ENCODE measurements around the gene GDAP2. TPM values are rescaled to one million over a fixed set of nuclear protein-coding genes. Genes with fewer than 3 reads are reported as not detected.

Gene GDAP2
- total RNA-seq, 4 donors from 2014 or later: 18.1 to 20.4 (median 19.7) TPM

DNA sequence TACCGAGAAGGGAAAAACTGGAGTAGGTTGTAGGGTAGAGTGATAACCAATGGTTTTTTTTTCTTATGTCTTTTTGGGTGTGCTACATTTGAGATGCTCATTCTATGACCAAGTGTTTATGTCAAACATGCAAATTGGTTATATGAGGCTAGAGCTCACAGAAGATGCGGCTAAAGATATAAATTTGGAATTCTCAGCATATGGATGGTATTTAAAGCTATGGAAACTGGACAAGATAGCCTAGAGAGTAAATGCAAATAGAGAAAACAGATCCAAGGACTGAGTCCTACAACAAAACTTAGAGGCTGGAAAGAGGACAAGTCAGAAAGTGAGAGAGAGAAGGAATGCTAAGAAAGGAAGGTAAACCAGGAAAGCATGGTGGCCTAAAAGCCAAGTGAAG lies 7.4 kb downstream of the GDAP2 start:
- H3K4me3 ChIP-seq (ENCODE audit: low read depth, poor library complexity, severe bottlenecking): no peak overlapping the region
- WGBS, 2 donors: 96 to 97% methylated on average over 2 of the region's 2 CpGs
- DNase-seq (ENCODE audit: low spot score in 2 of 2): no peak
- intact Hi-C loops (cut with DNase I; ENCODE audit: low total_unique reads): no loop called here
- TF ChIP-seq, protein P1, sequence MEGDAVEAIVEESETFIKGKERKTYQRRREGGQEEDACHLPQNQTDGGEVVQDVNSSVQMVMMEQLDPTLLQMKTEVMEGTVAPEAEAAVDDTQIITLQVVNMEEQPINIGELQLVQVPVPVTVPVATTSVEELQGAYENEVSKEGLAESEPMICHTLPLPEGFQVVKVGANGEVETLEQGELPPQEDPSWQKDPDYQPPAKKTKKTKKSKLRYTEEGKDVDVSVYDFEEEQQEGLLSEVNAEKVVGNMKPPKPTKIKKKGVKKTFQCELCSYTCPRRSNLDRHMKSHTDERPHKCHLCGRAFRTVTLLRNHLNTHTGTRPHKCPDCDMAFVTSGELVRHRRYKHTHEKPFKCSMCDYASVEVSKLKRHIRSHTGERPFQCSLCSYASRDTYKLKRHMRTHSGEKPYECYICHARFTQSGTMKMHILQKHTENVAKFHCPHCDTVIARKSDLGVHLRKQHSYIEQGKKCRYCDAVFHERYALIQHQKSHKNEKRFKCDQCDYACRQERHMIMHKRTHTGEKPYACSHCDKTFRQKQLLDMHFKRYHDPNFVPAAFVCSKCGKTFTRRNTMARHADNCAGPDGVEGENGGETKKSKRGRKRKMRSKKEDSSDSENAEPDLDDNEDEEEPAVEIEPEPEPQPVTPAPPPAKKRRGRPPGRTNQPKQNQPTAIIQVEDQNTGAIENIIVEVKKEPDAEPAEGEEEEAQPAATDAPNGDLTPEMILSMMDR (IDR thresholded peaks at IDR 0.05): no peak
- TF ChIP-seq POLR2A (IDR thresholded peaks at IDR 0.05): no peak

DNA sequence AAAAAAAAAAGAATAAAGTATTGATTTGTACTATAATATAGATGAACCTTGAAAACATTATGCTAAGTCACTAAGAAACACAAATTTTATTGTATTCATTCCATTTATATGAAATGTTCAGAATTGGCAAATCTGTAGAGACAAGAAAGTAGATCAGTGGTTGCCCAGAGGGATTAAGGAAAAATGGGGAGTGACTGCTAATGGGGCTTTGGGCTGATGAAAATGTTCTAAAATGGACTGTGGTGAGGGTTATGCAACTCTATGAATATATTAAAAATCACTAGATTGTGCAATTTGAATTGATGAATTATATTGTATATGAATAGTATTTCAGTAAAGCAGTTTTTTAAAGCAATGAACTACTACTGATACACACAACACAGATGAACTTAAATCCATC lies 10.0 kb downstream of the GDAP2 start:
- TF ChIP-seq, protein P1 (IDR thresholded peaks at IDR 0.05): no peak
- no peak for TF ChIP-seq POLR2A (IDR thresholded peaks at IDR 0.05)
- DNase-seq (ENCODE audit: low spot score in 2 of 2): no peak
- intact Hi-C loops (cut with DNase I; ENCODE audit: low total_unique reads): no loop called here
- H3K4me3 ChIP-seq (ENCODE audit: low read depth, poor library complexity, severe bottlenecking): no peak overlapping the region

DNA sequence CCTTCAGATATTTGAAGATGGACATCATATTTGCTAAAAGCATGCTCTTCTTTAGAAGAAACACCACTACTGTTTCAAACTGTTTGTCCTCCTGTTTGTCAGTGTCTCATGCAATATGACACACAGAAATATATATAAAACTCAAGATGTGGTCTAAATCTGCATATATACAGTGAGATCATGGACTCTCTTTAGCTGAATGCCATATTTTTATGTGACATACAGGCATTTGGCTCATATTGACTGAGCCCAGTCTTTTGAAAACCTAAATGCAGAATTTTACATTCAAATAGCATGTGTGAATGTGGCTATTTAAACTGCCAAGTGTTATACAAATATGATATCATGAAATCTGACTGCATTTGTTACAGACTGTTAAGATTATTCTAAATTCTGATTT lies 18.4 kb downstream of the GDAP2 start:
- DNase-seq (ENCODE audit: low spot score in 2 of 2): no peak
- H3K4me3 ChIP-seq (ENCODE audit: low read depth, poor library complexity, severe bottlenecking): no peak overlapping the region
- TF ChIP-seq, protein P1 (IDR thresholded peaks at IDR 0.05): no peak
- TF ChIP-seq POLR2A (IDR thresholded peaks at IDR 0.05): no peak
- intact Hi-C loops (cut with DNase I; ENCODE audit: low total_unique reads): no loop called here

DNA sequence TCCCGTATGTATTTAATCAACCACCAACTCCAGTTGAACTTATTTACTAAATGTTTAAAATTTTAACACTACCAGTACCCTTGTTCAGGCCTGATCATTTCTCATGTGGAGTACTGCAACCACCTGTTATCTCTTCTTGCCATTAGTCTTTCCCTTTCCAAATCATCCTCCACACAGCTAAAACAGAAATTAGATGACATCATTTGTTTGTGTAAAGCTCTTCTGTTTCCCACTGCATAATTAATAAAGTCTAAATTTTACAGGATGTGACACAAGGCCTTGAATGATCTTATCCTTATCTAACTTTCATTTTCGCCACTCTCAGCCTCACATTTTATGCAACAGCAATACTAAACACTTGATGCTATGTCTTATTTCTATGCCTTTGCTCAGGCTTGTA lies 24.4 kb downstream of the GDAP2 start:
- 92 to 93% methylated on average over 2 of the region's 2 CpGs for WGBS, 2 donors
- intact Hi-C loops (cut with DNase I; ENCODE audit: low total_unique reads): no loop called here
- no peak for TF ChIP-seq POLR2A (IDR thresholded peaks at IDR 0.05)
- TF ChIP-seq, protein P1 (IDR thresholded peaks at IDR 0.05): no peak

DNA sequence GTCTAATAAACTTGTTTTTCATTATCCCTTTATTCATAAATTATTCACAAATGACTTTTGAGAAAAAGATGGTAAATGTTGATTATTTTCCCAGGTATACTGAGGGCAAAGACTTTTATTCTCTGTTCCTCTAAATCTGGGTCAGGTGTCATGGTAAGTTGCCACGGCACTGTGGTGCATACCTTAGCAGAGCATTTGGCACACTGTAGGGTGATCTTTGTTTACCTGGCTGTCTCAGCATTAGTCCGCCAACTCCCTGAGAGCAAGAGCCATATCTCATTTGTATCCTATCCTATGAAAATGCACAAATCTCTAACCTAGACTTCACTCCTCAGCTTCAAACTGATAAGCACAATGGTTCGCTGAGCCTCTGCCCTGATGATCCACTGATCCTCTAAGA lies 24.9 kb downstream of the GDAP2 start:
- intact Hi-C loops (cut with DNase I; ENCODE audit: low total_unique reads): no loop called here
- 95 to 96% methylated on average over 3 of the region's 3 CpGs for WGBS, 2 donors
- no peak for DNase-seq (ENCODE audit: low spot score in 2 of 2)
- no peak for TF ChIP-seq POLR2A (IDR thresholded peaks at IDR 0.05)
- TF ChIP-seq, protein P1 (IDR thresholded peaks at IDR 0.05): no peak
- no peak overlapping the region for H3K4me3 ChIP-seq (ENCODE audit: low read depth, poor library complexity, severe bottlenecking)

More for the DNA sequence above, 24.4 kb downstream of the GDAP2 start:
- H3K4me3 ChIP-seq (ENCODE audit: low read depth, poor library complexity, severe bottlenecking): no peak overlapping the region
- no peak for DNase-seq (ENCODE audit: low spot score in 2 of 2)

DNA sequence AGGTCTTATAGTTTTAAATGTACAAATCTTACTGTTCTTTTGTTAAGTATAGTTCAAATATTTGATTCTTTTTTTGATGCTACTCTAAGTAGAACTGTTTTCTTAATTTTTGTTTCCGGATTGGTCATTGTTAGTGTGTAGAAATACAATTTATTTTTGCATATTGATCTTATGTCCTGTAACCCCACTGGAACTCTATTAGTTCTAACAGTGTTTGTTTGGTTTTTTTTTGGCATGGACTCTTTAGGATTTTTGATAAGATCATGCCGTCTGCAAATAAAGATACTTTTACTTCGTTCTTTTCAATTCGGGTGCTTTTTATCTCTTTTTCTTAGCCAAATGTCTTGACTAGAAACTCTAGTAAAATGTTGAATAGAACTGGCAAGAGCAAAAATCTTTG lies 26.5 kb downstream of the GDAP2 start:
- H3K4me3 ChIP-seq (ENCODE audit: low read depth, poor library complexity, severe bottlenecking): no peak overlapping the region
- TF ChIP-seq, protein P1 (IDR thresholded peaks at IDR 0.05): no peak
- TF ChIP-seq POLR2A (IDR thresholded peaks at IDR 0.05): no peak
- WGBS, 2 donors: 93 to 94% methylated on average over 4 of the region's 4 CpGs
- intact Hi-C loops (cut with DNase I; ENCODE audit: low total_unique reads): no loop called here
- DNase-seq (ENCODE audit: low spot score in 2 of 2): no peak

Data from lower leg skin (tissue), 4 donors.